ENCODE measurements around the gene RNF145.

Gene RNF145

DNA sequence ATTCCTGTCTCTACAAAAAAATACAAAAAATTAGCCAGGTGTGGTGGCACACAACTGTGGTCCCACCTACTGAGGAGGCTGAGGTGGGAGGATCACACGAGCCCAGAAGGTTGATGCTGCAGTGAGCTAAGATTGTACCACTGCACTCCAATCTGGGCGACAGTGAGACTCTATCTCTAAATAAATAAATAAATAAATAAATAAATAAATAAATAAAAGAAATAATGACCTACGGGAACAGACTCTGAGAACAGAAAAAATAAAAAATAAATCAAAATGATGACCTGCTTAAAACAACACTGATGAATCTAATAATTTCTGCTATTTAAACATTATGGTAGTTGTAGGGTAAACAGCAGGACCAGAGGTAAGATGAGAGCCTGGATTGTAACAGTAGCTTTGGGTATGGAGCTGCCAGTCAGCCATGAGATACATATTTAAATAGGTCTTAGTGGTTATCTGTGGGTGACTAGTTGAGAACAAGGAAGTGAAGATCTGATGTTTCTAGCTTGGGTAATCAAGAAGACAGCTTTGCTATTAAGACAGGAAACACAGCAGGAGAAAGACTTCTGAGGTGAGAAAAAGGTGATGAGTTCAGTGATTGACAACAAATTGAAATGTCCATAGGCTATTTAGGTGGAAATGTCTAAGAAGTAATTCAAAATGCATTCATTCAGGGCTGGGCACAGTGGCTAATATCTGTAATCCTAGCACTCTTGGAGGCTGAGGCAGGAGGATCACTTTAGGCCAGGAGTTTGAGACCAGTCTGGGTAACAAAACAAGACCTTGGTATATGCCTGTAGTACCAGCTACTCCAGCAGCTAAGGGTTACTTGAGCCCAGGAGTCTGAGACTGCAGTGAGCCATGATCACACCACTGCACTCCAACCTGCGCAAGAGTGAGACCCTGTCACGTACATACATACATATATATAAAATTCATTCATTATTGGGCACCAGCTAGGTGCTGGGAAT, 11.0 kb downstream of the RNF145 start:
- no peak for DNase-seq (ENCODE audit: low read depth in 2 of 2, low spot score in 1 of 2)

DNA sequence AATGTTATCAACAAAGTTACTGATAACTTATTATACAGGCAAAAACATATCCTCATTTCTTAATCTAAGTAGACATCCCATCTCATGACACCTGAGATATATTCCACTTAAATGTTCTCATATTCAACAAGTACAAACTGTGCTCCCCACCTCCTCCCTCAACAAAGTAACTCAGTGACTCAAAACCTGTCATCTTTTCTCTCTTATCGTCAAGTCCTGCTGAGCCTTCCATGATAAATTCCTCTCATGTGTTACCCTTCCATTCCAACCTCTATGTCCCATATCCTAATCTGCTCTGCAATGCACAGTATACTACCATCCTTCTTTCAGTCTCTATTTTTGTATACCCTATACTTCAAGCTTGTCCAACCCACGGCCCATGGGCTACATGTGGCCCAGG, 13.6 kb downstream of the RNF145 start:
- DNase-seq (ENCODE audit: low read depth in 2 of 2, low spot score in 1 of 2) = no peak

DNA sequence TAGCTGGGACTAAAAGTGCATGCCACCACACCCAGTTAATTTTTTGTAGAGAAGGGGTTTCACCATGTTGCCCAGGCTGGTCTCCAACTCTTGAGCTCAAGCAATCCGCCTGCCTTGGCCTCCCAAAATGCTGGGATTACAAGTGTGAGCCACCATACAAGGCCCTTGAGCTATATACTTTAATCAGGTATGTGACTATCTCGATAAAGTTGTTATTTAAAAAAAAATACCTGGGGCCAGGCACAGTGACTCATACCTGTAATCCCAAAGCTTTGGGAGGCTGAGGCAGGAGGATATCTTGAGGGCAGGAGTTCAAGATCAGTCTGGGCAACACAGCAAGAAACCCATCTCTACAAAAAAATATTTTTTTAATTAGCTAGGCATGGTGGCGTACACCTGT, 19.2 kb downstream of the RNF145 start:
- DNase-seq (ENCODE audit: low read depth in 2 of 2, low spot score in 1 of 2) = no peak

GRCh38 chr5:159189310-159189709, 20.0 kb downstream of the RNF145 start:
- no peak for DNase-seq (ENCODE audit: low read depth in 2 of 2, low spot score in 1 of 2)

GRCh38 chr5:159187719-159188118, 21.6 kb downstream of the RNF145 start:
- no peak for DNase-seq (ENCODE audit: low read depth in 2 of 2, low spot score in 1 of 2)

GRCh38 chr5:159186319-159186718, 23.0 kb downstream of the RNF145 start:
- no peak for DNase-seq (ENCODE audit: low read depth in 2 of 2, low spot score in 1 of 2)

DNA sequence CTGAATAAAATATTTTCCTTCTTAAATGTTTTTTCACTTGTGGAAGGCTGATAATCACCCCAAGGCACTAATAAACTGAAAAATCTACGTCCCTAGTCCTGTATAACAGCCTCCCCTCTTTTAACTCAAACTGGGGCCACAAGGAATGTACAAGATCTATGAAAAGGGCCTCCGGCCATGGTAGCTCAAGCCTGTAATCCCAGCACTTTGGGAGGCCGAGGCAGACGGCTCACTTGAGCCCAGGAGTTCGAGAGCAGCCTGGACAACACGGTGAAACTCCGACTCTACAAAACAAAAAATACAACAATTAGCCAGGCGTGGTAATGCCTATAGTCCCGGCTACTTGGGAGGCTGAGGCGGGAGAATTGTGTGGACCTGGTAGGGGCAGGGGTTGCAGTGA, 23.6 kb downstream of the RNF145 start:
- no peak for DNase-seq (ENCODE audit: low read depth in 2 of 2, low spot score in 1 of 2)

DNA sequence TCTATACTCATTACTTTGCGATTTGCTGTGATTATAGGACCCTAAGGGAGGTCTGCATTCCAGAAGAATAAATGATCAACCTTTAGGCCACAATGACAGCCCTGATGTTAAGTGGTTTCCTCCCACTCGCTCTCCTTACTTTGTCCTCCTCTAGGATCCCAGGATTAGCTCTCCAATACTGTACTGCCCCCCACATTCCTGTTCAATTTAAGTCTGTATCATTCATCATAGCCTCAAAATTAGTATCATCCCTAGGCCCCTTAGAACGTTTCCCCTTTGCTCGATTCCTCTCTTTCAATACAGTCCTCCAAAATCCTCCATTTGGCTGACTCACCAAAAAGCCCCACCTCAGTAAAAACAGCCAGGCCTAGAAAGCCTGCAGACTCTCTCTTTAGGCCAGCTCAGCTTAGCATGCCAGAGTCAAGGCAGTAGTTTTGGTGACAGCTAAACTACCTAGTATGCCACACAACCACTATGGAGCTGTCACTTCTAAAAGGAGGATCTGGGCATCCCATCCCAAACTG, 24.4 kb downstream of the RNF145 start:
- DNase-seq (ENCODE audit: low read depth in 2 of 2, low spot score in 1 of 2) = no peak

- no peak for DNase-seq (ENCODE audit: low read depth in 2 of 2, low spot score in 1 of 2)
Observed at GRCh38 chr5:159184236-159184635, 25.1 kb downstream of the RNF145 start.

DNA sequence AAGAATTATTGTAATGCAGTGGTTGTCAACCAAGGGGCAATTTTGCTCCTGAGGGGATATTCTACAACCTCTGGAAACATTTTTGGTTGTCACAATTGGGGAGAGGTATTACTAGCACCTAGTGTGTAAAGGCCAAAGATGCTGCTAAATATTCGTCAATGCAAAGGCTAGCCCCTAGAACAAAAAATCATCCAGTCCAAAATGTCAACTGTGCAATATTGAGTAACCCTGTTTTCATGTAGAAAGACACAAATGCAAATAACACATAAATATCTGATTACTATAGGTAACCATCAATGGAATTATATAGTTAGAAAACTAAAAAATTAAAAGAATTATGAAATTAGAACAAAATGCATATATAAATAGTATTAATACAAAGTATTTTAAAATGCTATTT, 26.1 kb downstream of the RNF145 start:
- DNase-seq (ENCODE audit: low read depth in 2 of 2, low spot score in 1 of 2) = no peak

DNA sequence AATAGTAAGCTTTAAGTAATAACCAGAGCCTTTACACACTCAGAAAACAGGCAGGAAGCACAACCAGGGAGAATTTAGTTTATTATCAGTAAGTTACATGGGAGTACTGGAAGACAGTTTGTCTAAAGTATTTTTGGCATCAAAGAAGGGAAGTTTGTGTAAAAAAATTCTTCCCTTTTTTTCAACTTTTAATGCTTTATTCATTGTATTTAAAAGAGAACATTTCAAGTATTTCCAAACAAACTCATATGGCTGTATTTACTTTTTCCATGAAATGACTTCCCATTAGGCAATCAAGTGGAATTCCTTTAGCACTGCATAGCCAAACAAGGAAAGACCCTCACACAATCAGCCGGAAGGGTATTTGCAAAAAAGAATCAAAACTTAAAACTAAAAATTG, 26.7 kb downstream of the RNF145 start:
- DNase-seq (ENCODE audit: low read depth in 2 of 2, low spot score in 1 of 2) = no peak

GRCh38 chr5:159181651-159182050, 27.7 kb downstream of the RNF145 start:
- DNase-seq (ENCODE audit: low read depth in 2 of 2, low spot score in 1 of 2) = no peak

DNA sequence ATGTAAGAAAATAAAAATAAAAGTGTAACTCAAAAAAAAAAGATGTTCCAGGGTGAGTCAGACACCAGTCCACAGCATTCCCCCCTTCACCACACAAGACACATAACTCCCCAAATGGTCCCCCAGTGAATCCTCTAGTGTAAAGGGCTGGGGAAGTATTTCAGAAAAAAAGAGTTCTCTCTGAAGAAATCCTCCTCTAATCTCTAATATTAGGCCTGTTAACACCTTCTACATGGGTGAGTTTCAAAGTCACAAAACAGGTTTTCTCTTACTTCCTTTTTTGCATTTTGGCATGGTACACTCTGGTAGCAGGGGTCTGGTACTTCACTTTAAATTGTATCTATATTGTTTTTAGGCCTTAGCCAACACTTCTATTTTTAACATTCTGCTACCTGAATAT, 28.2 kb downstream of the RNF145 start:
- DNase-seq (ENCODE audit: low read depth in 2 of 2, low spot score in 1 of 2) = no peak

GRCh38 chr5:159179529-159180305, 29.6 kb downstream of the RNF145 start:
- no peak for DNase-seq (ENCODE audit: low read depth in 2 of 2, low spot score in 1 of 2)

DNA sequence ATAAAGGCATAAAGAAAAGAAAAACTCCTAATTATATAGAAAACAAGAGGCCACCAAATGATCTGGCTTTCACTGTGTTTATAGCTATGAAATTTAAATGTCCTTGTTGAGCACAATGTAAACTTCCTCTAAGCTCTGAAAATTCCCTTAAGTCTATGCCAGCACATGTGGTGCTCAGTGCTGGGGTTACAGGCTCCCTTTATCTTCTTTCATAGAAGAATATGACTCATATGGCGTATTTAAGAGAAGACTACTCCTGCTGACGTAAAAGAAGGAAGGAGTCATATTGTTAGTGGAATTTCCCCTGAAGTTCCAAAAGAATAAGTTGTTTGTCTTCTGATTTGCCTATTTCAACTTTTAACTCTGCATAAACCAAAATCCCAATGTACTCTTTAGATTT, 30.4 kb downstream of the RNF145 start:
- DNase-seq (ENCODE audit: low read depth in 2 of 2, low spot score in 1 of 2) = no peak

- no peak for DNase-seq (ENCODE audit: low read depth in 2 of 2, low spot score in 1 of 2)
Observed at GRCh38 chr5:159175547-159175946, 33.8 kb downstream of the RNF145 start.

GRCh38 chr5:159174511-159175168, 34.7 kb downstream of the RNF145 start:
- no peak for DNase-seq (ENCODE audit: low read depth in 2 of 2, low spot score in 1 of 2)

DNA sequence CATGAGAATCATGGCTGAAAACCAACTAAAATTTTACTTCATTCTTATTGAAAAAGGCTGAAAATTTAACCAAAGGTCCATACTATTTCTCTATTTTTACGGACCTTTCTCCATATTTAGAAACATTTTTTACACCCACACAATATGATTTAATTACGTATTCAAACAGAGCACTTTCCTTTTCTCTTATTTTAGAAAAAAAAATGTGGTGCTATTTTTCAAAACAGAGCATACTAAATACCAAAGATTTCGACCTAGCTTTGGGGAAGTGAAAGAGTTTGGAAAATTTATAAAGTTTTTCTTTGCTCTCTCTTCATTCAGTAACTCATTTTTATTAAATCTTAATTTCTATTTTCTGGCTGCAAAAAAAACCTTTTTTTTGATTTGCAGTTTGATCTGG, 38.1 kb downstream of the RNF145 start:
- DNase-seq (ENCODE audit: low read depth in 2 of 2, low spot score in 1 of 2) = no peak

DNA sequence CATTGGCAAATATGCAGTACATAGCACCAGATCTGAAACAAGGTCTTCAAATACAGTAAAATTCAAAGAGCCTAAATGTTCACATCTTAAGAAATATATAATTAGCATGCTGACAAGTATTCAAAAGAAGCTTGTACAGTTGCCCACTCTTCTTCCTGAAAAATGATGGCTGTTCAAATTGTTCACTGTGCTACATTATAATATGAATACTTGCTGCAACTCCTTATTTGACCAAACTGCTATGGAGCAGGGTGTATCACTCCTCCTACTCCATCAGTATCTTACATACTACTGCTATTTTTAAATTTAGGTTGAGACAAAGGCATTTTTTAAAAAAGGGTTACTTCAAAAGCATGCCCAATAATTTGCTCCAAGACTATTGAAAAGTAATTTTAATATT, 39.3 kb downstream of the RNF145 start:
- no peak for DNase-seq (ENCODE audit: low read depth in 2 of 2, low spot score in 1 of 2)

GRCh38 chr5:159166416-159166815, 42.9 kb downstream of the RNF145 start:
- no peak for DNase-seq (ENCODE audit: low read depth in 2 of 2, low spot score in 1 of 2)

GRCh38 chr5:159163701-159164046, 45.7 kb downstream of the RNF145 start:
- DNase-seq (ENCODE audit: low read depth in 2 of 2, low spot score in 1 of 2) = no peak

Data from stimulated activated CD8-positive, alpha-beta memory T cell treated with anti-CD3 and anti-CD28 coated beads, Interleukin-4, amount 100 ng/mL, for 1 hour (primary cell).